ENCODE measurements around the gene H3-3A.

DNA sequence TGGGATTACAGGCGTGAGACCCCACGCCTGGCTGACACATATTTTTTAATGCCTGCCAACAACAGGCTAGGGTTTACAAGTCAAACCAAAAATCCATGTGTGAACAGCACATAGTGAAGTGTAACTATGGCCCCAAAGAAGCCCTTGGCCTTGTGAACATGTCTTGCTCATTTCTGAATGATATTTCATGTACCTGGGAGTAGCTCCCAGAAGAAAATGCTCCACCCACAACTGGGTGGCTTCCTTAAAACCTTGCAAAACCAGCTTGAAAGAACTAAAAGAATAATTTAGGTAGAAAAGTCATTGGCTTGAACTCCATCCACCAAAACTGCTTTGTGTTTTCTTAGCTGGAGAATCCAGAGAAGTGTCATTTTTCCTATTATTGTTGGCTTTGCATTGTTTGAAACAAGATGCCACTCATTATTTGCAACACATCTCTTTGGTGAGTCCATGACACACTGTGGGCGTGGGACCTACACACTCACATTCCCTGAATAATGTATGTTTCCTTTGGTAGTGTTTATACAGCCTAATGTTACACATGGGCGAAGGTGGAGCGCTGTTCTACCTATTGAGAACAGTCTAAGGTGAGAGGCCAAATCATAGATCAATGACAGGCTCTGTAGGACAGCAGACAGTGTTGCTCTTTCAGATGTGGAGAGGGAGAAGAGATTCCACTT lies 34.8 kb upstream of the H3-3A start:
- TF ChIP-seq, protein P1, sequence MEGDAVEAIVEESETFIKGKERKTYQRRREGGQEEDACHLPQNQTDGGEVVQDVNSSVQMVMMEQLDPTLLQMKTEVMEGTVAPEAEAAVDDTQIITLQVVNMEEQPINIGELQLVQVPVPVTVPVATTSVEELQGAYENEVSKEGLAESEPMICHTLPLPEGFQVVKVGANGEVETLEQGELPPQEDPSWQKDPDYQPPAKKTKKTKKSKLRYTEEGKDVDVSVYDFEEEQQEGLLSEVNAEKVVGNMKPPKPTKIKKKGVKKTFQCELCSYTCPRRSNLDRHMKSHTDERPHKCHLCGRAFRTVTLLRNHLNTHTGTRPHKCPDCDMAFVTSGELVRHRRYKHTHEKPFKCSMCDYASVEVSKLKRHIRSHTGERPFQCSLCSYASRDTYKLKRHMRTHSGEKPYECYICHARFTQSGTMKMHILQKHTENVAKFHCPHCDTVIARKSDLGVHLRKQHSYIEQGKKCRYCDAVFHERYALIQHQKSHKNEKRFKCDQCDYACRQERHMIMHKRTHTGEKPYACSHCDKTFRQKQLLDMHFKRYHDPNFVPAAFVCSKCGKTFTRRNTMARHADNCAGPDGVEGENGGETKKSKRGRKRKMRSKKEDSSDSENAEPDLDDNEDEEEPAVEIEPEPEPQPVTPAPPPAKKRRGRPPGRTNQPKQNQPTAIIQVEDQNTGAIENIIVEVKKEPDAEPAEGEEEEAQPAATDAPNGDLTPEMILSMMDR (IDR thresholded peaks at IDR 0.05): no peak
- no peak for TF ChIP-seq POLR2A (IDR thresholded peaks at IDR 0.05)
